SW480 (cell line): ENCODE results near the gene HAND2.

Source experiments
- DNase-seq: peaks from one replicate; pipeline ENCODE4 v3.0.0-alpha.2; 2016; ENCODE audit warnings: low spot score

The HAND2 gene

GRCh38 chr4:173529477-173530325 is at the start of gene HAND2:
Gene HAND2 (minus strand): TSS chr4:173530229. CDS start chr4:173529289, 940 bp downstream.
- no peak for DNase-seq

- no peak for DNase-seq
Measured at GRCh38 chr4:173578956-173579355, 48.9 kb upstream of the HAND2 start.

- no peak for DNase-seq
Measured at GRCh38 chr4:173577963-173578362, 47.9 kb upstream of the HAND2 start.

- no peak for DNase-seq
Measured at GRCh38 chr4:173575482-173576152, 45.6 kb upstream of the HAND2 start.

- DNase-seq = no peak
Measured at GRCh38 chr4:173573725-173574124, 43.7 kb upstream of the HAND2 start.

GRCh38 chr4:173573286-173573685 is 43.3 kb upstream of the HAND2 start:
- DNase-seq = no peak

- no peak for DNase-seq
Measured at GRCh38 chr4:173572493-173573129, 42.6 kb upstream of the HAND2 start.

GRCh38 chr4:173571620-173572019 is 41.6 kb upstream of the HAND2 start:
- DNase-seq = no peak

- no peak for DNase-seq
Measured at GRCh38 chr4:173565281-173565680, 35.3 kb upstream of the HAND2 start.

- DNase-seq = no peak
Measured at GRCh38 chr4:173564461-173564860, 34.4 kb upstream of the HAND2 start.

- no peak for DNase-seq
Measured at GRCh38 chr4:173560896-173561295, 30.9 kb upstream of the HAND2 start.

GRCh38 chr4:173556398-173557131 is 26.5 kb upstream of the HAND2 start:
- DNase-seq = no peak

GRCh38 chr4:173547889-173548288 is 17.9 kb upstream of the HAND2 start:
- DNase-seq = no peak

GRCh38 chr4:173546776-173547175 is 16.7 kb upstream of the HAND2 start:
- no peak for DNase-seq

GRCh38 chr4:173545440-173545839 is 15.4 kb upstream of the HAND2 start:
- no peak for DNase-seq

GRCh38 chr4:173543266-173543665 is 13.2 kb upstream of the HAND2 start:
- no peak for DNase-seq

- DNase-seq = no peak
Measured at GRCh38 chr4:173539986-173540385, 10.0 kb upstream of the HAND2 start.

- no peak for DNase-seq
Measured at GRCh38 chr4:173538909-173539445, 8.9 kb upstream of the HAND2 start.

- peak; percentile 5 for DNase-seq
Measured at GRCh38 chr4:173538148-173538908, 8.3 kb upstream of the HAND2 start.

- no peak for DNase-seq
Measured at GRCh38 chr4:173537613-173538147, 7.7 kb upstream of the HAND2 start.
